ENCODE results near the gene ATP5PO.
"Not testable (repeated sequence)": the region's sequence is repeated elsewhere in the genome, so short reads cannot be mapped to it uniquely, and the experiment has no call there.

Gene ATP5PO

DNA sequence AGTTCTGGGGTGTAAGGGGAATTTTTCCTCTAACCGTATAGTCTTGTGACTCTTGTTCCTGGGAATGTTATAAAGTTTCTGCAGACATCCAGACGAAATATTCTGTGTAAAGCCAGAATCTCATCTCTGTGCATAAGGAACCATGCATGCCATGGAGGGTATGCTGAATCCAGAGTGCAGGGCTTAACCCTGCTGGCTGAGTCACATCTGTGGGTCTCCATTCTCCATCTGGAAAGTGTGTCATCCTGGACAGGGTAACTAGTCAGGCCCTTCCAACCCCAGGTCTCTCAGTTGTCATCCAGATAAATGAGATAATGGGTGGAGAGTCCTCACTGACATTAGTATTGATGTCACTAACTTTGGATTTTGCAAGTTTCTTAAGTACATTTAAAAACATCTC lies 48.8 kb downstream of the ATP5PO start:
- DNase-seq (ENCODE audit: low spot score), result no peak

DNA sequence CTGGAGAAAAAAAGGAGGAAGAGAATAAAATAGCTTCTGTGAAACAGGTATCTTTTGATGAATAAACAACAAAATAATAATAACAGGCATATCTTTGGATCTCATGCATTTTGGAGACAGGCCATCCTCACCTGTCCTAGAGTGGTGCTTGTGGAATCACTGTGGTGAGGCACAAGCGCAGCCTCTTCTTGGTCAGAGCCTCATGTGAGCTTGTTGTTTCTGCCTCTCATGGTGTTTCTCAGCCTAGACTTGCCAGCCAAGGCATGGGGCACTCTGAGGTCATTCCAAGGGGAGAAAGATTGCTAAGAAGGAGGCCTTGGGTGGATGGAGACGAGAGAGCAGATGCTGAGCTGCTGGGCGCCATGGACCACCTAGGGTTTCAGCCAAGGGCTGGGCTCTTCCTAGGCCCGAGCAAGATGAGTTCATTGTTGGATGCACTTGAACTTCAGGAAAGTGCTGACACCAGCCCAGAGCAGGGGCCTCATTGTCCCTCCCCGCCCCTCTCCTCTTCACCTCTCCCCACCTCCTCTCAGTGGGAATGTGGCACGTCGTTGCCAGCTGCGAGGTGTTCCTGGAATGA lies 49.5 kb downstream of the ATP5PO start:
- no peak for DNase-seq (ENCODE audit: low spot score)

- DNase-seq (ENCODE audit: low spot score), result no peak
Observed at GRCh38 chr21:33865176-33865575, 50.4 kb downstream of the ATP5PO start.

GRCh38 chr21:33864150-33864549 lies 51.5 kb downstream of the ATP5PO start:
- no peak for DNase-seq (ENCODE audit: low spot score)

GRCh38 chr21:33863191-33863590 lies 52.4 kb downstream of the ATP5PO start:
- DNase-seq (ENCODE audit: low spot score), result not testable (repeated sequence)

DNA sequence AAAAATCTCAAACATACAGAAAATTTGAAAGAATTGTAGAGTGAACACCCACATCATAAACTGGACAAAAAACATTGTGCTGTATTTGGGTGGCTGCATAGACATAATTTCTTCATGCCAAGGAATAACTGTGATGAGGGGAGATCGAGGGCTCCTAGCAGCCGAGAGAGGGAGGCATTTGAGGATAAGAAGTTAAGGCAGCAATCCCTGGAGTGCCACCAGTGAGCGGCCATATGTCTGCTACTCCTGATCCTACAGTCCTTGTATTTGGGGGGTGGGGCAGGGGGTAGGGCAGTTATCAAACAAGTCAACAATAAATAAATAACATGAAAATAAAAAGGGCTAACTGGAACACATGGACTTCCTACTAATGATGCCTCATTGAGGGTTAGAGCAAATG lies 54.5 kb downstream of the ATP5PO start:
- DNase-seq (ENCODE audit: low spot score), result no peak

- DNase-seq (ENCODE audit: low spot score), result no peak
Observed at GRCh38 chr21:33860332-33860879, 55.2 kb downstream of the ATP5PO start.

GRCh38 chr21:33859373-33860102 lies 56.1 kb downstream of the ATP5PO start:
- no peak for DNase-seq (ENCODE audit: low spot score)

GRCh38 chr21:33858667-33859372 lies 56.8 kb downstream of the ATP5PO start:
- no peak for DNase-seq (ENCODE audit: low spot score)

DNA sequence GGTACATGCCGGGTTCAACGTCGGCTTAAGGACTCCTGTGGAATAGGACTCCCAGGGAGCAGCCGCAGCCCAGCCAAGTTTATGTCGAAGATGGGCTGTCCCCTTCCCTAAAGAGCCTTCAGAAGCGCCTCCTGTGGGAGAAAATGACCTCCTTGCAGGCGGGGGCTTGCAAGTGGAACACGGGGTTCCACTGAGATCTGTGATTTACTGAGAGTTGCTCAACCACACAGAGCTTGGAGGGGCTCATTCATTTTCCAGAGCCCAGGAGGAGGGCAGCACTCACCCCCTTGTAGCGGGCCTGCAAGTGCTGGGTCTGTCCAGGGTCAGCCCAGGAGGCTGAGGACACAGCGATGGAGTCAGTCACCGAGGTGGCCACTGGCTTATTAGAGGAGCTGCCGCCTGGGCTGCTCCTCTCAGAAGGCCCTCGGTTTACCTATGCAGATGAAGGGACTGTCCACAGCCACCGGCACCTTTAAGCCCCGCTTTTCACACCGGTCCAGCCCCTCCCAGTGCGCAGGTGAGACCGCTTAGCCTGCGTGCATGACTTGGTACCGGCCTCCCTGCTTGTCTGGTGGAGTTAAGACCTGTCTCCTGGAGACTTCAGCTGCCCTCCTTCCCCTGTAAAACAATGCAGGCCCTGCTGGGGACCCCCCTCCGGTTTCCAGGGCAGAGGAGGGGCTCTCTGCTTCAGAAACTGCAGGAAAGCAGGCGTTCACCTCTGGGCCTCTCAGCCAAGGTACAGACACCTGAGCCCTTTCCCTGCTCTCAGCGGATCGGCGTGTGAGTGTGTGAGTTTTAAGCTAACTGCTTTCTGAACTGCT lies 57.5 kb downstream of the ATP5PO start:
- no peak for DNase-seq (ENCODE audit: low spot score)

DNA sequence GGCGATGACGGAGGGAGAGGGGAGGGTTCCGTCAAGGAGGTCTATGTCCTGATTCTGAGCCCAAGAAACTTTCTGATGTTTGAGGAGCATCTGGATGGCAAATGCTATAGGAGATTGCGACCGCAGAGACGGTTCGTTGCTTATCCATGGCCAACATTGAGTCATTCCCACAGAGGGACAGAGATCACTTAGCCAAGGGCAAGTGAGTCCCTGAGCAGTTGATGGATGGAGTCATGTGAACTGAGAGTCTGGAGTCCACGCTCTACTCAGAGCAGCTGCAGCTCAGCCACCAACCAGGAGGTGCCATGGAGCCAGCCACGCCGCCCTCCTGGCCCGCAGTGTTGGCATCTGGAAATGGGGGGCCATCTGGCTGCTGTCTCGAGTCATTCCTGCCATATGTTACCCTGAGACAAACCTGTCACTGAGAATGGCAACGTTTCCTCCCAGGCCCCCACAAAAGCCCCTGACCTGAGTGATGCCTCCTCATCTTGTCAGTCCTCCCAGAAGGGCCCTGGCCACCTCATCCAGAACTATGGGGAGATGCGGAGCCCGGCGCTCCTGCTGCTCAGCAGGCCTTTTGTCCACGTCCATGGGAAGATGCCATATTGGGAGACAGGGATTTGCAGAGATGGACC lies 58.6 kb downstream of the ATP5PO start:
- DNase-seq (ENCODE audit: low spot score), result no peak

GRCh38 chr21:33855190-33855589 lies 60.4 kb downstream of the ATP5PO start:
- DNase-seq (ENCODE audit: low spot score), result no peak

- DNase-seq (ENCODE audit: low spot score), result no peak
Observed at GRCh38 chr21:33854604-33855003, 61.0 kb downstream of the ATP5PO start.
